ENCODE measurements around the gene RBP3. TPM values are rescaled to one million over a fixed set of nuclear protein-coding genes. Genes with fewer than 3 reads are reported as not detected.

Gene RBP3
- total RNA-seq, 1 donor from 2014 or later, result not detected

- DNase-seq (ENCODE audit: low read depth), result no peak
Measured at GRCh38 chr10:47336387-47337134, 11.6 kb upstream of the RBP3 start.

- DNase-seq (ENCODE audit: low read depth), result no peak
Measured at GRCh38 chr10:47337310-47337709, 10.9 kb upstream of the RBP3 start.

GRCh38 chr10:47339186-47339735, 8.9 kb upstream of the RBP3 start:
- DNase-seq (ENCODE audit: low read depth), result no peak

- DNase-seq (ENCODE audit: low read depth), result no peak
Measured at GRCh38 chr10:47339759-47340607, 8.2 kb upstream of the RBP3 start.

GRCh38 chr10:47340608-47341170, 7.5 kb upstream of the RBP3 start:
- peak; percentile 44 for DNase-seq (ENCODE audit: low read depth)

- DNase-seq (ENCODE audit: low read depth), result no peak
Measured at GRCh38 chr10:47344996-47345870, 2.9 kb upstream of the RBP3 start.

GRCh38 chr10:47346581-47347302, 1.4 kb upstream of the RBP3 start:
- no peak for DNase-seq (ENCODE audit: low read depth)

- no peak for DNase-seq (ENCODE audit: low read depth)
Measured at GRCh38 chr10:47347303-47347675, 874 bp upstream of the RBP3 start.

- no peak for DNase-seq (ENCODE audit: low read depth)
Measured at GRCh38 chr10:47348661-47349470, 703 bp downstream of the RBP3 start.

- DNase-seq (ENCODE audit: low read depth), result no peak
Measured at GRCh38 chr10:47349516-47349915, 1.4 kb downstream of the RBP3 start.

GRCh38 chr10:47349941-47350371, 1.8 kb downstream of the RBP3 start:
- no peak for DNase-seq (ENCODE audit: low read depth)

GRCh38 chr10:47350671-47351640, 2.8 kb downstream of the RBP3 start:
- DNase-seq (ENCODE audit: low read depth), result no peak

- DNase-seq (ENCODE audit: low read depth), result no peak
Measured at GRCh38 chr10:47351899-47352815, 4.0 kb downstream of the RBP3 start.

- DNase-seq (ENCODE audit: low read depth), result no peak
Measured at GRCh38 chr10:47353351-47353750, 5.2 kb downstream of the RBP3 start.

GRCh38 chr10:47354165-47354564, 6.0 kb downstream of the RBP3 start:
- peak; percentile 12 for DNase-seq (ENCODE audit: low read depth)

GRCh38 chr10:47354900-47355299, 6.7 kb downstream of the RBP3 start:
- DNase-seq (ENCODE audit: low read depth), result no peak

- DNase-seq (ENCODE audit: low read depth), result no peak
Measured at GRCh38 chr10:47356708-47357107, 8.5 kb downstream of the RBP3 start.

Data from renal cortical epithelial cell (primary cell).